ENCODE results near the gene SMC3. TPM values are rescaled to one million over a fixed set of nuclear protein-coding genes. Genes with fewer than 3 reads are reported as not detected.

SMC3 gene
- total and polyA plus RNA-seq, 2 experiments from 2014 or later = 40.8 to 53.5 TPM

GRCh38 chr10:110625356-110625894 lies 57.9 kb downstream of the SMC3 start:
- Histone ChIP-seq H3K27ac (no peak overlapping the region), H2AFZ (no peak overlapping the region), H3K36me3 (replicated peaks; ENCODE audit: insufficient read depth, low read depth) (no peaks in the 10 kb centered on the region), H3K4me1 (ENCODE audit: insufficient read depth) (peaks cover 3% of the 10 kb centered on the region), H3K27me3 (no peaks in the 10 kb centered on the region), H4K20me1 (ENCODE audit: insufficient read depth, poor library complexity, severe bottlenecking) (no peaks in the 10 kb centered on the region), H3K9me3 (ENCODE audit: low read depth) (no peaks in the 10 kb centered on the region), H3K9me2 (replicated peaks; ENCODE audit: insufficient read depth) (no peaks in the 10 kb centered on the region), H3K4me3 (no peak overlapping the region), H3K79me2 (no peaks in the 10 kb centered on the region), H3K4me2 (no peak overlapping the region)
- TF ChIP-seq, protein P1, sequence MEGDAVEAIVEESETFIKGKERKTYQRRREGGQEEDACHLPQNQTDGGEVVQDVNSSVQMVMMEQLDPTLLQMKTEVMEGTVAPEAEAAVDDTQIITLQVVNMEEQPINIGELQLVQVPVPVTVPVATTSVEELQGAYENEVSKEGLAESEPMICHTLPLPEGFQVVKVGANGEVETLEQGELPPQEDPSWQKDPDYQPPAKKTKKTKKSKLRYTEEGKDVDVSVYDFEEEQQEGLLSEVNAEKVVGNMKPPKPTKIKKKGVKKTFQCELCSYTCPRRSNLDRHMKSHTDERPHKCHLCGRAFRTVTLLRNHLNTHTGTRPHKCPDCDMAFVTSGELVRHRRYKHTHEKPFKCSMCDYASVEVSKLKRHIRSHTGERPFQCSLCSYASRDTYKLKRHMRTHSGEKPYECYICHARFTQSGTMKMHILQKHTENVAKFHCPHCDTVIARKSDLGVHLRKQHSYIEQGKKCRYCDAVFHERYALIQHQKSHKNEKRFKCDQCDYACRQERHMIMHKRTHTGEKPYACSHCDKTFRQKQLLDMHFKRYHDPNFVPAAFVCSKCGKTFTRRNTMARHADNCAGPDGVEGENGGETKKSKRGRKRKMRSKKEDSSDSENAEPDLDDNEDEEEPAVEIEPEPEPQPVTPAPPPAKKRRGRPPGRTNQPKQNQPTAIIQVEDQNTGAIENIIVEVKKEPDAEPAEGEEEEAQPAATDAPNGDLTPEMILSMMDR (IDR thresholded peaks at IDR 0.05; ENCODE audit: poor library complexity) = no peak
- TF ChIP-seq EZH2 (IDR thresholded peaks at IDR 0.05; ENCODE audit: borderline replicate concordance) (no peak), EZH2phosphoT487 (IDR thresholded peaks at IDR 0.05; ENCODE audit: low read depth, severe bottlenecking, unreplicated experiment) (no peak)
- DNase-seq (ENCODE audit: low spot score) = no peak
- WGBS (ENCODE audit: low lambda C conversion rate, missing lambda C conversion rate) = 88% methylated on average over 6 of the region's 6 CpGs

GRCh38 chr10:110625951-110626855 lies 58.7 kb downstream of the SMC3 start:
- Histone ChIP-seq H3K9me2 (replicated peaks; ENCODE audit: insufficient read depth) (no peaks in the 10 kb centered on the region), H3K9me3 (ENCODE audit: low read depth) (no peaks in the 10 kb centered on the region), H2AFZ (no peak overlapping the region), H3K4me1 (ENCODE audit: insufficient read depth) (peaks cover 3% of the 10 kb centered on the region), H4K20me1 (ENCODE audit: insufficient read depth, poor library complexity, severe bottlenecking) (no peaks in the 10 kb centered on the region), H3K4me2 (no peak overlapping the region), H3K27me3 (no peaks in the 10 kb centered on the region), H3K79me2 (no peaks in the 10 kb centered on the region), H3K27ac (no peak overlapping the region), H3K4me3 (no peak overlapping the region), H3K36me3 (replicated peaks; ENCODE audit: insufficient read depth, low read depth) (no peaks in the 10 kb centered on the region)
- TF ChIP-seq EZH2 (IDR thresholded peaks at IDR 0.05; ENCODE audit: borderline replicate concordance) = no peak
- WGBS (ENCODE audit: low lambda C conversion rate, missing lambda C conversion rate) = 93% methylated on average over 5 of the region's 5 CpGs
- DNase-seq (ENCODE audit: low spot score) = no peak

GRCh38 chr10:110628161-110628560 lies 60.7 kb downstream of the SMC3 start:
- Histone ChIP-seq H3K9me2 (replicated peaks; ENCODE audit: insufficient read depth) (no peaks in the 10 kb centered on the region), H3K9me3 (ENCODE audit: low read depth) (no peaks in the 10 kb centered on the region), H4K20me1 (ENCODE audit: insufficient read depth, poor library complexity, severe bottlenecking) (no peaks in the 10 kb centered on the region), H3K4me3 (no peak overlapping the region), H3K4me1 (ENCODE audit: insufficient read depth) (peaks cover 3% of the 10 kb centered on the region), H3K27me3 (no peaks in the 10 kb centered on the region), H3K4me2 (no peak overlapping the region), H2AFZ (no peak overlapping the region), H3K27ac (no peak overlapping the region), H3K79me2 (no peaks in the 10 kb centered on the region), H3K36me3 (replicated peaks; ENCODE audit: insufficient read depth, low read depth) (no peaks in the 10 kb centered on the region)
- TF ChIP-seq EZH2 (IDR thresholded peaks at IDR 0.05; ENCODE audit: borderline replicate concordance) (no peak), EZH2phosphoT487 (IDR thresholded peaks at IDR 0.05; ENCODE audit: low read depth, severe bottlenecking, unreplicated experiment) (no peak)
- TF ChIP-seq, protein P1 (IDR thresholded peaks at IDR 0.05; ENCODE audit: poor library complexity) = no peak
- DNase-seq (ENCODE audit: low spot score) = no peak

GRCh38 chr10:110629680-110630191 lies 62.2 kb downstream of the SMC3 start:
- H3K4me3 ChIP-seq = no peak overlapping the region
- no peaks in the 10 kb centered on the region for H3K9me2 ChIP-seq (replicated peaks; ENCODE audit: insufficient read depth)
- H3K79me2 ChIP-seq = no peaks in the 10 kb centered on the region
- no peak overlapping the region for H3K4me2 ChIP-seq
- peak; percentile 26 for DNase-seq (ENCODE audit: low spot score)
- no peak overlapping the region for H3K27ac ChIP-seq
- H2AFZ ChIP-seq = no peak overlapping the region
- H3K9me3 ChIP-seq (ENCODE audit: low read depth) = no peaks in the 10 kb centered on the region
- H3K27me3 ChIP-seq = no peaks in the 10 kb centered on the region
- H3K4me1 ChIP-seq (ENCODE audit: insufficient read depth) = peaks cover 3% of the 10 kb centered on the region
- H3K36me3 ChIP-seq (replicated peaks; ENCODE audit: insufficient read depth, low read depth) = no peaks in the 10 kb centered on the region
- 34% methylated on average over 3 of the region's 3 CpGs for WGBS (ENCODE audit: low lambda C conversion rate, missing lambda C conversion rate)
- H4K20me1 ChIP-seq (ENCODE audit: insufficient read depth, poor library complexity, severe bottlenecking) = no peaks in the 10 kb centered on the region
- TF ChIP-seq, protein P1 (IDR thresholded peaks at IDR 0.05; ENCODE audit: poor library complexity) = no peak
- TF ChIP-seq EZH2phosphoT487 (IDR thresholded peaks at IDR 0.05; ENCODE audit: low read depth, severe bottlenecking, unreplicated experiment) (no peak), EZH2 (IDR thresholded peaks at IDR 0.05; ENCODE audit: borderline replicate concordance) (no peak)

Measured in hepatocyte (in vitro differentiated cells).